ENCODE results near the gene PRR22. TPM values are rescaled to one million over a fixed set of nuclear protein-coding genes. Genes with fewer than 3 reads are reported as not detected.
"Not testable (repeated sequence)": the region's sequence is repeated elsewhere in the genome, so short reads cannot be mapped to it uniquely, and the experiment has no call there.

Gene PRR22
- total RNA-seq, 2 donors from 2014 or later = 8.5 to 21.5 TPM

- Mint-ChIP-seq H3K4me3 (no peak overlapping the region), H3K36me3 (no peaks in the 10 kb centered on the region), H3K27me3 (peaks cover 1 to 5% of the 10 kb centered on the region in 2 donors), H3K9me3 (no peaks in the 10 kb centered on the region), H3K4me1 (ENCODE audit: low read depth in 2 of 2) (no peaks in the 10 kb centered on the region), H3K27ac (no peak overlapping the region)
- DNase-seq (ENCODE audit: low spot score) (no peak), ATAC-seq (no peak)
Measured at GRCh38 chr19:5738423-5738822, 46.1 kb downstream of the PRR22 start.

GRCh38 chr19:5733172-5733571 lies 51.4 kb downstream of the PRR22 start:
- H3K9me3 Mint-ChIP-seq; H3K4me1 Mint-ChIP-seq (ENCODE audit: low read depth in 2 of 2); DNase-seq (ENCODE audit: low spot score); H3K27me3 Mint-ChIP-seq; H3K4me3 Mint-ChIP-seq; ATAC-seq; H3K36me3 Mint-ChIP-seq: not testable (repeated sequence)
- peak overlapping the region in 1 of 2 donors; percentile 22 for H3K27ac Mint-ChIP-seq

Other genes starting within 250 kb of the PRR22 start
- 1 to 10 TPM in 1 of 2 donors, under 1 TPM in 1; 0.57 to 2.6 TPM for gene TINCR, start 216.8 kb downstream of the PRR22 start, total RNA-seq
- gene SAFB2, start 162.0 kb downstream of the PRR22 start, total RNA-seq = 100 to 1,000 TPM; 116 to 204 TPM
- 100 to 1,000 TPM; 126 to 190 TPM for gene SAFB, start 161.7 kb downstream of the PRR22 start, total RNA-seq
- 10 to 100 TPM; 40.7 to 41.4 TPM for gene MICOS13, start 104.2 kb downstream of the PRR22 start, total RNA-seq
- gene HSD11B1L, start 103.7 kb downstream of the PRR22 start, total RNA-seq = 1 to 10 TPM; 1.8 to 3.6 TPM
- 100 to 1,000 TPM; 645 to 764 TPM for gene RPL36, start 94.5 kb downstream of the PRR22 start, total RNA-seq
- gene LONP1, start 64.6 kb downstream of the PRR22 start, total RNA-seq = 100 to 1,000 TPM; 151 to 267 TPM
- gene CATSPERD, start 64.1 kb downstream of the PRR22 start, total RNA-seq = not detected
- gene DUS3L, start 6.4 kb upstream of the PRR22 start, total RNA-seq = 100 to 1,000 TPM in 1 of 2 donors, 10 to 100 TPM in 1; 90.1 to 155 TPM
- not detected for gene NRTN, start 20.3 kb upstream of the PRR22 start, total RNA-seq
- gene FUT6, start 55.0 kb upstream of the PRR22 start, total RNA-seq = not detected
- gene FUT3, start 66.7 kb upstream of the PRR22 start, total RNA-seq = not detected
- gene FUT5, start 85.8 kb upstream of the PRR22 start, total RNA-seq = not detected
- 100 to 1,000 TPM; 170 to 189 TPM for gene NDUFA11, start 119.0 kb upstream of the PRR22 start, total RNA-seq
- 1 to 10 TPM; 4.4 to 6.7 TPM for gene VMAC, start 120.1 kb upstream of the PRR22 start, total RNA-seq
- gene CAPS, start 129.5 kb upstream of the PRR22 start, total RNA-seq = 1 to 10 TPM; 7.6 to 8.6 TPM
- gene RANBP3, start 193.4 kb upstream of the PRR22 start, total RNA-seq = 100 to 1,000 TPM in 1 of 2 donors, 10 to 100 TPM in 1; 96.5 to 119 TPM

Data from natural killer cell treated with Interleukin-12 subunit alpha and Interleukin-12 subunit beta and Interleukin-15 and Interleukin-18, amount 100 ng/mL, for 72 hours (primary cell).